BLaER1 (cell line): Measurements from ENCODE around the gene MAML3.

Source experiments
- H3K27ac ChIP-seq: shearing (Covaris generic); formaldehyde crosslinking; 2 replicates; pipeline ENCODE4 v1.8.1; 2022
- H3K27me3 ChIP-seq: shearing (Covaris generic); formaldehyde crosslinking; 2 replicates; pipeline ENCODE4 v1.8.1; 2022
- H3K36me3 ChIP-seq: shearing (Covaris generic); formaldehyde crosslinking; 2 replicates; pipeline ENCODE4 v1.8.1; 2022
- H3K4me1 ChIP-seq: shearing (Covaris generic); formaldehyde crosslinking; 2 replicates; pipeline ENCODE4 v1.8.1; 2022
- H3K4me2 ChIP-seq: shearing (Covaris generic); formaldehyde crosslinking; 2 replicates; pipeline ENCODE4 v1.8.1; 2022
- H3K4me3 ChIP-seq: shearing (Covaris generic); formaldehyde crosslinking; 2 replicates; pipeline ENCODE4 v1.8.1; 2022
- H3K9ac ChIP-seq: shearing (Covaris generic); formaldehyde crosslinking; 2 replicates; pipeline ENCODE4 v1.8.1; 2022
- H3K9me3 ChIP-seq: shearing (Covaris generic); formaldehyde crosslinking; 2 replicates; pipeline ENCODE4 v1.8.1; 2022
- H4K20me1 ChIP-seq: shearing (Covaris generic); formaldehyde crosslinking; 2 replicates; pipeline ENCODE4 v1.8.1; 2022
- Cebpa-rat ChIP-seq: shearing (Covaris generic); IDR thresholded peaks from 2 replicates; pipeline ENCODE4 v1.8.1; 2022

Gene MAML3

GRCh38 chr4:139767168-139767567, 386.8 kb downstream of the MAML3 start:
- no peak overlapping the region for H3K9ac ChIP-seq
- peak overlapping the region; percentile 76 for H3K4me2 ChIP-seq
- H3K4me3 ChIP-seq = no peak overlapping the region; the same call in 1 of the 2 replicates
- no peaks in the 10 kb centered on the region for H4K20me1 ChIP-seq
- TF ChIP-seq Cebpa-rat = no peak
- no peaks in the 10 kb centered on the region; the same call in 1 of the 2 replicates for H3K9me3 ChIP-seq
- peaks cover 5% of the 10 kb centered on the region; the same call in 1 of the 2 replicates for H3K36me3 ChIP-seq
- H3K27ac ChIP-seq = peak overlapping the region; percentile 74
- peaks cover 92% of the 10 kb centered on the region for H3K4me1 ChIP-seq
- no peaks in the 10 kb centered on the region for H3K27me3 ChIP-seq

- peak overlapping the region; percentile 48; the same call in 1 of the 2 replicates for H3K4me3 ChIP-seq
- H3K27ac ChIP-seq = peak overlapping the region; percentile 82
- TF ChIP-seq Cebpa-rat = no peak
- H3K36me3 ChIP-seq = peaks cover 5% of the 10 kb centered on the region; the same call in 1 of the 2 replicates
- H4K20me1 ChIP-seq = no peaks in the 10 kb centered on the region
- no peaks in the 10 kb centered on the region; the same call in 1 of the 2 replicates for H3K9me3 ChIP-seq
- H3K27me3 ChIP-seq = no peaks in the 10 kb centered on the region
- H3K4me1 ChIP-seq = peaks cover 99% of the 10 kb centered on the region
- H3K9ac ChIP-seq = peak overlapping the region; percentile 73
- peak overlapping the region; percentile 76 for H3K4me2 ChIP-seq
Measured at GRCh38 chr4:139764686-139765310, 389.2 kb downstream of the MAML3 start.

GRCh38 chr4:139764182-139764581, 389.8 kb downstream of the MAML3 start:
- Histone ChIP-seq H3K9ac (peak overlapping the region; percentile 73), H3K4me2 (peak overlapping the region; percentile 76), H3K27ac (peak overlapping the region; percentile 82), H3K36me3 (peaks cover 4% of the 10 kb centered on the region; the same call in 1 of the 2 replicates), H3K4me1 (peaks cover 96% of the 10 kb centered on the region), H3K27me3 (no peaks in the 10 kb centered on the region), H3K9me3 (no peaks in the 10 kb centered on the region), H4K20me1 (no peaks in the 10 kb centered on the region), H3K4me3 (peak overlapping the region; percentile 48; the same call in 1 of the 2 replicates)
- TF ChIP-seq Cebpa-rat = no peak

GRCh38 chr4:139763672-139764071, 390.3 kb downstream of the MAML3 start:
- Histone ChIP-seq H3K4me2 (peak overlapping the region; percentile 76), H3K36me3 (no peaks in the 10 kb centered on the region; the same call in 1 of the 2 replicates), H3K4me3 (peak overlapping the region; percentile 48), H3K9ac (peak overlapping the region; percentile 73), H3K9me3 (no peaks in the 10 kb centered on the region), H3K27ac (peak overlapping the region; percentile 82), H4K20me1 (no peaks in the 10 kb centered on the region), H3K4me1 (peaks cover 95% of the 10 kb centered on the region), H3K27me3 (no peaks in the 10 kb centered on the region)
- TF ChIP-seq Cebpa-rat = no peak

GRCh38 chr4:139763205-139763604, 390.8 kb downstream of the MAML3 start:
- peaks cover 90% of the 10 kb centered on the region for H3K4me1 ChIP-seq
- peak overlapping the region; percentile 82 for H3K27ac ChIP-seq
- peak overlapping the region; percentile 76 for H3K4me2 ChIP-seq
- H3K27me3 ChIP-seq = no peaks in the 10 kb centered on the region
- peak overlapping the region; percentile 73 for H3K9ac ChIP-seq
- H3K4me3 ChIP-seq = peak overlapping the region; percentile 48
- TF ChIP-seq Cebpa-rat = no peak
- no peaks in the 10 kb centered on the region for H4K20me1 ChIP-seq
- no peaks in the 10 kb centered on the region for H3K9me3 ChIP-seq
- no peaks in the 10 kb centered on the region for H3K36me3 ChIP-seq

- TF ChIP-seq Cebpa-rat = no peak
- H3K27me3 ChIP-seq = no peaks in the 10 kb centered on the region
- peak overlapping the region; percentile 76 for H3K4me2 ChIP-seq
- peak overlapping the region; percentile 82 for H3K27ac ChIP-seq
- H3K9me3 ChIP-seq = no peaks in the 10 kb centered on the region
- H3K9ac ChIP-seq = peak overlapping the region; percentile 73
- peaks cover 85% of the 10 kb centered on the region for H3K4me1 ChIP-seq
- no peaks in the 10 kb centered on the region for H3K36me3 ChIP-seq
- peak overlapping the region; percentile 48 for H3K4me3 ChIP-seq
- no peaks in the 10 kb centered on the region for H4K20me1 ChIP-seq
Measured at GRCh38 chr4:139762720-139763119, 391.3 kb downstream of the MAML3 start.

GRCh38 chr4:139761461-139761860, 392.5 kb downstream of the MAML3 start:
- H3K9ac ChIP-seq = no peak overlapping the region
- no peaks in the 10 kb centered on the region for H3K27me3 ChIP-seq
- peaks cover 72% of the 10 kb centered on the region for H3K4me1 ChIP-seq
- H3K4me3 ChIP-seq = no peak overlapping the region
- no peak for TF ChIP-seq Cebpa-rat
- no peaks in the 10 kb centered on the region for H3K9me3 ChIP-seq
- H3K27ac ChIP-seq = peak overlapping the region; percentile 82; the same call in 1 of the 2 replicates
- no peaks in the 10 kb centered on the region for H3K36me3 ChIP-seq
- peak overlapping the region; percentile 76 for H3K4me2 ChIP-seq
- no peaks in the 10 kb centered on the region for H4K20me1 ChIP-seq

- Histone ChIP-seq H3K4me1 (peaks cover 64% of the 10 kb centered on the region), H3K9ac (no peak overlapping the region), H3K4me2 (peak overlapping the region; percentile 76; the same call in 1 of the 2 replicates), H3K9me3 (no peaks in the 10 kb centered on the region), H3K27ac (no peak overlapping the region), H3K36me3 (no peaks in the 10 kb centered on the region), H3K4me3 (no peak overlapping the region), H3K27me3 (no peaks in the 10 kb centered on the region), H4K20me1 (no peaks in the 10 kb centered on the region)
- no peak for TF ChIP-seq Cebpa-rat
Measured at GRCh38 chr4:139760567-139760966, 393.4 kb downstream of the MAML3 start.

GRCh38 chr4:139759097-139759496, 394.9 kb downstream of the MAML3 start:
- Histone ChIP-seq H3K9ac (no peak overlapping the region), H3K27ac (no peak overlapping the region), H3K9me3 (no peaks in the 10 kb centered on the region), H3K4me1 (peaks cover 49% of the 10 kb centered on the region), H3K27me3 (no peaks in the 10 kb centered on the region), H3K36me3 (no peaks in the 10 kb centered on the region), H3K4me2 (0 out of 2 replicates have a peak overlapping the region, but pooled peaks have one; percentile 13), H3K4me3 (no peak overlapping the region), H4K20me1 (no peaks in the 10 kb centered on the region)
- TF ChIP-seq Cebpa-rat = no peak

- Histone ChIP-seq H3K9me3 (no peaks in the 10 kb centered on the region), H3K27me3 (no peaks in the 10 kb centered on the region), H3K9ac (no peak overlapping the region), H3K4me3 (no peak overlapping the region), H3K36me3 (no peaks in the 10 kb centered on the region), H3K27ac (no peak overlapping the region), H4K20me1 (no peaks in the 10 kb centered on the region), H3K4me2 (no peak overlapping the region), H3K4me1 (peaks cover 24% of the 10 kb centered on the region)
- no peak for TF ChIP-seq Cebpa-rat
Measured at GRCh38 chr4:139756391-139757180, 397.4 kb downstream of the MAML3 start.
